HG03060 (cell line): ENCODE data around the gene SLC8B1.

Source experiments
- ATAC-seq: cut with Tn5 transposase; IDR thresholded peaks from one replicate; pipeline ENCODE4 v1.9.1; 2021; ENCODE audit warnings: low read depth, moderate number of reproducible peaks; ENCODE audit not compliant: unreplicated experiment

SLC8B1 gene

GRCh38 chr12:113251404-113252070 is 83.4 kb downstream of the SLC8B1 start:
- ATAC-seq: no peak

GRCh38 chr12:113250045-113250444 is 84.9 kb downstream of the SLC8B1 start:
- ATAC-seq: no peak

- ATAC-seq: no peak
Measured at GRCh38 chr12:113249546-113249945, 85.4 kb downstream of the SLC8B1 start.

- ATAC-seq: no peak
Measured at GRCh38 chr12:113248842-113249435, 86.0 kb downstream of the SLC8B1 start.
